Activated CD4-positive, alpha-beta T cell treated with anti-CD3 and anti-CD28 coated beads, Interleukin-2, Interleukin-4, amounts not matched to agents 100 ng/mL and 50 ng/mL, durations not matched to agents 16 hours and 8 hours (primary cell): Measurements from ENCODE around the gene BOLA2B.
"Not testable (repeated sequence)": the region's sequence is repeated elsewhere in the genome, so short reads cannot be mapped to it uniquely, and the experiment has no call there.

Experiments used
- DNase-seq: peaks from one replicate; pipeline ENCODE4 v3.0.0-alpha.2; 2020; ENCODE audit warnings: low spot score

The BOLA2B gene

DNA sequence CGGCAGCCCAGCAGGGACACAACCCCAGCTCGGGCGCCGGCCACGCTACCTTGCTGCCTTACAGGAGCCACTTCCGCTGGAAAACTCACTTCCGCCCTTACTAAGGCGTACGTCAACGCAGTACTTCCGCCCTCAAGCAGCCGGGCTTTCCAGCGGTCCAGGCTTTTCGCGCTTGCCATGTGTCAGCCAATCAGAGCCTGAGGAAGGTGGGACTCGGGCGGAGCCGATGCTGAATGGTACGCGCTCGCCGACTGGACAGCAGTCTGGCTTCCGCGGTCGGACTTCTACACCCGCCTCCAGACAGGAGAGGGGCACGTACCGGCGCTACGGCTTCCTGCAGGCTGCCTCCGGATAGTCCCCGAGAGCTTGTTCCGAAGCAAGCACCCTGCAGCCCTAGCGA is at the start of gene BOLA2B, which contains the start of gene SLX1A:
TSS of gene BOLA2B (minus strand) at position 52 of the 400 bp plus-strand sequence. CDS start 71 bp downstream, outside the sequence.
TSS of gene SLX1A (plus strand) at position 261 of the 400 bp plus-strand sequence. CDS start 210 bp downstream, outside the sequence.
- DNase-seq: not testable (repeated sequence)

DNA sequence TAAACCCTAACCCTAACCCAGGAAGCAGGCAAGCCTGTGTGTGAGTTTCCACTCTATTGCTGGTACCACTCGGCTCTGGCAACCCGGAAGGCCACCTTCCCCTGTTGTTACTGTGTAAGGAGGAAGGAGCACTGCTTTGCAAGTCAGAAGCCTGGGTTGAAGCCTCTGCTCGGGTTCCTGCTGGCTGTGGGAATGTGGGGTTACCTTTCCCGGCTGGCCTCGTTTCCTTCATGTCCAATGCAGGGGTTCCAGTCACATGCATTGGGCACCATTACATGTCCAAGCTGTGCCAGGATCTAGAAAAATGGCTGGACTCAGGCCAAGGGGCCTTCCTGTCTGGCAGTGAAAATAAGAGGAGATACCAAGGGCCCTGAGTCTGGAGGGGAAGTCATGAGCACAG is 23.6 kb upstream of the BOLA2B start:
- DNase-seq: not testable (repeated sequence)

DNA sequence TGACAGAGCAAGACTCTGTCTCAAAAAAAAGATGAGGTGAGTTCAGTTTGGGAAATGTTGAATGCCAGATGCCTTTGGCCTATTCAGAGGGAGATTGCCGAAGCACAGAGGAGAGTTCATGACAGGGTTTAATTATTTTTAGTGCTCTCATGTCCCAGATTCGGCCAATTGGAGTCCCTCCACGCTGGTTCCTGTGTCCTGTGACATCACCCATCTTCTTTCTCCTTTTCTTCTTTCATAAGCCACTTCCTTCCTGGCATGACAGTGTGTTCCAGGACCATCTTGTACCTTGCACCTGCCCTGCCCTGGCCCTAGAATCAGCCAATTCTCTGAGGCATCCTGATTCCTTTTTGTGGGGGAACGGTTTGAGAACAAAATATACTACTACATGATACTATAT is 17.9 kb upstream of the BOLA2B start:
- DNase-seq: not testable (repeated sequence)

- not testable (repeated sequence) for DNase-seq
Observed at GRCh38 chr16:30209032-30209431, 15.6 kb upstream of the BOLA2B start.

DNA sequence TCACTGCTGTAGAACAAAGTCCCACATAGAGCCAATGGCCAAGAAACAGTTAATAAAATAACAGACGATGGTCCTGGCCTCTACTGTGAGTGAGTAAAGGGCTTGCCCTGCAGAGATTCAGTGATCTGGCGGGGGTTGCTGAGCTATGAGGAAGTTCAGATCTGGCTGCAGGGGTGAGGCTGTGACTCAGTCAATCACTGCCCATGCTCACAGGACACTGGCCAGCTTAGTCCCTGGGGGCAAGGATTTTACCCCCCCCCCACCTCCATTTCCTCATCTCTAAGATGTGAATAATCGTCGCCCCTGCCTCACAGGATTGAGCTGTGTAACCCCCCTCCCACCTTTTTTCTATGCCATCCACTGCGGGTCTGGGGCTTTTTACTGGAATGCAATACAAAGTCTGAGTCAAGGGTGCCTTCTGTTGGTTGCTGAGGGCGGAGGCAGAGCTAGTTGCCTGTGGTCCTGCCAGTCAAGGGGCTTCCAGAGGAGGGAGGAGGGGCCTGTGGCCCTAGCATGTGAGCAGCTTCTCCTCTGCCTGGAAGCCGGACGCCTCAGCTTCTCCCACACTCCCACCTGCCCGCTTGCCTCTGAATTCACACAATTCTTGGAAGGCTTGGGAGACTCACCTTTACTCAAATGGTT is 13.7 kb upstream of the BOLA2B start:
- DNase-seq: not testable (repeated sequence)

DNA sequence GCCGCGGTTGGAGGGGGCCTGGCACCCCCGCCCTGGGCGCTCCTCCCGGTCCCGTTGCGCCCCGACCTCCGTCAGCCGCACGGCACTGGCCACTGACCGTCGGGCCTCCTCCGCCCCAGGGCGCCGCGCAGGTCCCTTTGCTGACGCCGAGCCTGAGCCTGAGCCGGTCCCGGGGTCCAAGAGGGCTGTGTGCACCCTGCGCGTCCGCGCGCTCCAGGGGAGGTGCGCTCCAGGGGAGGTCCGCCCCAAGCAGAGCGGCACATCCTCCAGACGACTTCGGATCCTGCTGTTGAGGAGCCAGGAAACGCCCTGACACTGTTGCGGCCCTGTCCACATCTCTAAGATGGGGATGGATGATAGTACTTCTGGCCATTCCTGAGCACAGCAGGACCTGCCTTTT is 12.8 kb upstream of the BOLA2B start:
- not testable (repeated sequence) for DNase-seq

GRCh38 chr16:30205541-30206236 is 12.2 kb upstream of the BOLA2B start:
- not testable (repeated sequence) for DNase-seq

GRCh38 chr16:30199608-30200343 is 6.3 kb upstream of the BOLA2B start:
- not testable (repeated sequence) for DNase-seq

DNA sequence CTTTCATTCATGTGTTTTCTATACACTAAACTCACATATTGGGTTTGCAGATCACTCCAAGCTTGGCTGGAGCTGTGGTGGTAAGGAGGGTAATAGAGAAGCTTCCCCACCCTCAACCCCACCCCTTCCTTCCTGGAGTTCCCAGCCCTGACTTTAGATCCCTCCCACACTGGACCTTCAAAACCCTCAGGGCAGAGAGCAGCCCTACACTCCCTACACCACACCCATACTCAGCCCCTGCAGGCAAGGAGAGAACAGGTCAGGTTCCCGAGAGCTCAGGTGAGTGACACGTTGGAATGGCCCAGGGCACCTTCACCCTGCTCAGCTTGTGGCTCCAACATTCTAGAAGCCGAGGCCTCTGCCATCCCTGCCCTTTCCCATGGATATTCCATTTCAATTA is 5.6 kb upstream of the BOLA2B start, which contains the start of gene SULT1A3:
TSS of gene SULT1A3 (plus strand) at position 207 of the 400 bp plus-strand sequence. CDS start 1,474 bp downstream, outside the sequence.
- not testable (repeated sequence) for DNase-seq

DNA sequence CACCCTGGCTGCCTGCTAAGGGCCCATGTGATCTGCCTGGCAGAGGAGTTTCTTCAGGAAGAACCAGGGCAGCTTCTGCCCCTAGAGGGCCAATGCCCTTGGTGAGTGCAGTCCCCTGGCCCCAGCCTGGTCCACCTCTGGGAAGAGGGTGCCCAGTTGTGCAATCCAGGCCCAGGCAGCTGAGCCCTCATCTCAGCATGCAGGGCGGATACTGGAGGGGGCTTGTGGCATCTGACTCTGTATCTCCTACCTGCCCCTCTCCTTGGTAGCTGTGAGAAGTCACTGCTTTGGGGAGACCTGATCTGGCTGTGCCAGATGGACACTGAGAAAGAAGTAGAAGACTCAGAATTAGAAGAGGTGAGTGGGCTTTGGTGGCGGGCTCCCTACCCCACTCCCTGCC is 3.5 kb upstream of the BOLA2B start:
- not testable (repeated sequence) for DNase-seq

DNA sequence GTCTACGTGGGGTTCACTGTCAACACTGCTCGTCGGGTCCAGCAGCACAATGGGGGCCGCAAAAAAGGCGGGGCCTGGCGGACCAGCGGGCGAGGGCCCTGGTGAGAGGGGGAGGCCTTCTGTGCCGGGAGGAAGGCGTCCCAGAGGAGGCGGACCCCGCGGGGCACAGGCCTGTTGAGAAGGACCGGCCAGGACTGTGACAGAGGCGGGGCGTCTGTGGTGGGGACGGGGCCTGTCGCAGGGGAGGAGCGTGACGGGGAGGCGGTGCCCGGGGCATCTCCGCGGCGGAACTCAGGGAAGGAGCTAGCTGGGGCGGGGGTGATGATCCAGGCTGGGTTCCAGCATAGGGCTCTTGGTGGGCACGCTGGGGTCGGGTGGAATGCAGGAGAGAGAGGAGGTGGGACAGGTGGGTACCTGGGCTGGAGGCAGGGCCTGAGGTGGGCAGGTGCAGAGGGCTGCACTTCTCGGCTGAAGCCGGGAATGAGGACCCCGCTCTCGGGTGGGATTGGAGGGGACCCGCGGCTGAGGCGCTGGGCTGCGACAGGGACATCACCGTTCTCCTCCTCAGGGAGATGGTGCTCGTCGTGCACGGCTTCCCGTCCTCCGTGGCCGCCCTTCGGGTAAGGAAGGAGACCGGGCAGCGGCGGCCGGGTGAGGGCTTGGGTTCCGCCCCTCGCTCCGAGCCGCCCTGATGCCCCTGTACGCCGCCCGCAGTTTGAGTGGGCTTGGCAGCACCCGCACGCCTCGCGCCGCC is 883 bp upstream of the BOLA2B start:
- DNase-seq: not testable (repeated sequence)

DNA sequence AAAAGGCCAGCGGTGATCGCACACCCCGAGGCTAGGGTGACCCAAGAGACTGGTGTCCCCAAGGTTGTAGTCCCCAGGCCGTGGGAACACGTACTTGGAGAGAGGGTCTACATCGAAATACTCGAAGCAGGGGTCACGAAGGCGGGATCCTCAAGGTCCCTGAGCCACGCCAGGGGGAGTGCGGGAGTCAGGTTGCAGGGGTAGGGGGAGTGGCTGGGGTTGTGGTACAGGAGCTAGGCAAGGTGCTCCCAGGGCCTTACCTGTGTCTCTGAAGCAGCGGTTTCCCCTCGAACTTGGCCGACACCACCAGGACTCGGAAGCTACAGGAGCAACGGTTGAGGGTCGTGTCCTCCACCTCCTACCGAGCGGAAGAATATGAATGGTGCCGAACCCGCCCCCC is 368 bp downstream of the BOLA2B start:
- DNase-seq: not testable (repeated sequence)

DNA sequence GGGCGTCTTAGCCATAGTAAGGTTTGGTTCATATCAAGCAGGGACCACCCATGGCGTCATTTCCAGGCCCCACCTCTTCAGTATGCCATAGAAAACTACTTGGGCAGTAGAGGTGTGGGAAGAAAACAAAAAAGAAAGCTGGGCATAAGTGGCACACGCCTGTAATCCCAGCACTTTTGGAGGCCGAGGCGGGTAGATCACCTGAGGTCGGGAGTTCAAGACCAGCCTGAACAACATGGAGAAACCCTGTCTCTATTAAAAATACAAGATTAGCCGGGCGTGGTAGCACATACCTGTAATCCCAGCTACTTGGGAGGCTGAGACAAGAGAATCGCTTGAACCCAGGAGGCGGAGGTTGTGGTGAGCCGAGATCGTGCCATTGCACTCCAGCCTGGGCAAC is 2.3 kb downstream of the BOLA2B start:
- not testable (repeated sequence) for DNase-seq

DNA sequence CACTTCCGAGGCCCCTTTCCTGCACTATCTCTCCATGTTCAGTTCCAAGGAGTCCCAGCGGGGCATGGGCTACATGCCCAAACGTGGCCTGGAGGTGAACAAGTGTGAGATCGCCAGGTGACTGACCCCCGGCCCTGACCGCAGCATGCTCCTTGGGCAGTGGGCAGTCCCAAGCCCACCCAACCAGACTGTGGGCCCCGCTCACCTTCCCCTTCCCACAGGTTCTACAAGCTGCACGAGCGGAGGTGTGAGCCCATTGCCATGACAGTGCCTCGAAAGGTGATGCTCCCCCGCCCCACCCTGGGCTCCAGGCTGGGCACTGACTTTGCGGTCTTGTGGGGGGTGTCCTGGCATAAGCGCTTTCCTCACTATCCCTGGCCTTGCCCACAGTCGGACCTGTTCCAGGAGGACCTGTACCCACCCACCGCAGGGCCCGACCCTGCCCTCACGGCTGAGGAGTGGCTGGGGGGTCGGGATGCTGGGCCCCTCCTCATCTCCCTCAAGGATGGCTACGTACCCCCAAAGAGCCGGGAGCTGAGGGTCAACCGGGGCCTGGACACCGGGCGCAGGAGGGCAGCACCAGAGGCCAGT is 5.4 kb downstream of the BOLA2B start:
- DNase-seq: no peak

DNA sequence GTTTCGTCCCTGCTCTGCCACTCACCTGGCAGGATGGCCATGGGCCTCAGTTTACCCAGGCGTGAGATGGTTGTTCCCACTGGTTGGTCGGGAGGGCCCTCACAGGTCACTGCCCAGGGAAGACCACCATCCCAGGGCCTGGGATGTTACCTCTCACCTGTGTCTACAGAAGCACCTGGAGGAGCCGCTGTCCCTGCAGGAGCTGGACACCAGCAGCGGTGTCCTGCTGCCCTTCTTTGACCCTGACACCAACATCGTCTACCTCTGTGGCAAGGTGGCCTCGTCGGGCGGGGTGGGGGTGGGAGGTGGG is 6.0 kb downstream of the BOLA2B start:
- DNase-seq: no peak

DNA sequence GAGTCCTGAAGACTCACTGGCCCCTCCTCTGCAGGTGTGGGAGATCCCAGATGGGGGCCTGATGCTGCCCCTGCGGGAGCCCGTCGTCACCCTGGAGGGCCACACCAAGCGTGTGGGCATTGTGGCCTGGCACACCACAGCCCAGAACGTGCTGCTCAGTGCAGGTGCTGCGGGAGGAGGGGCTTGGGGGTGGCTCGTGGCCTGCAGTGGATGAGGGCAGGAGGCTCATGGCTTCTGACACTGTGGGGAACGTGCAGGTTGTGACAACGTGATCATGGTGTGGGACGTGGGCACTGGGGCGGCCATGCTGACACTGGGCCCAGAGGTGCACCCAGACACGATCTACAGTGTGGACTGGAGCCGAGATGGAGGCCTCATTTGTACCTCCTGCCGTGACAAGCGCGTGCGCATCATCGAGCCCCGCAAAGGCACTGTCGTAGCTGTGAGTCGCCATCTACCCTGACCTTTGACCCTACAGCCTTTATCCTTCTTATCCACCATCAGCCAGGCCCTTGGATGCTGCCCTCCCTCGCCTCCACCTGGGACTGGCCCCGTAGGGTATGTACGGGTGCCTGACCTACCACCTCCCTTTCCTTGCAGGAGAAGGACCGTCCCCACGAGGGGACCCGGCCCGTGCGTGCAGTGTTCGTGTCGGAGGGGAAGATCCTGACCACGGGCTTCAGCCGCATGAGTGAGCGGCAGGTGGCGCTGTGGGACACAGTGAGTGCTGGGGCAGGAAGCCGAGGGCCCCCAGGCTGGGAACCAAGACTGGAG is 6.5 kb downstream of the BOLA2B start:
- DNase-seq: peak; percentile 91

DNA sequence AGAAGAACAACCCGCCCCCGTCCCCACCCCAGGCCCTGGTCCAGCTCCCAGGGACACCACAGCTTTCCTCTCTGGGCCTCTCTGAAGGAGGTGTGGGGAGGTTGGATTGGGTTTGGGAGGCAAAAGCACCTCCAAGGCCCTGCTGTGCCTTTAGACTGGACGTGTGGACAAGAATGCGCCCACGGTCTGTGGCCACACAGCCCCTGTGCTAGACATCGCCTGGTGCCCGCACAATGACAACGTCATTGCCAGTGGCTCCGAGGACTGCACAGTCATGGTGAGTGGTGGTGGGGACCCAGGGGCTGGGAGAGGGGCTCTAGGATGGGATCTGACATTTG is 7.1 kb downstream of the BOLA2B start:
- no peak for DNase-seq

DNA sequence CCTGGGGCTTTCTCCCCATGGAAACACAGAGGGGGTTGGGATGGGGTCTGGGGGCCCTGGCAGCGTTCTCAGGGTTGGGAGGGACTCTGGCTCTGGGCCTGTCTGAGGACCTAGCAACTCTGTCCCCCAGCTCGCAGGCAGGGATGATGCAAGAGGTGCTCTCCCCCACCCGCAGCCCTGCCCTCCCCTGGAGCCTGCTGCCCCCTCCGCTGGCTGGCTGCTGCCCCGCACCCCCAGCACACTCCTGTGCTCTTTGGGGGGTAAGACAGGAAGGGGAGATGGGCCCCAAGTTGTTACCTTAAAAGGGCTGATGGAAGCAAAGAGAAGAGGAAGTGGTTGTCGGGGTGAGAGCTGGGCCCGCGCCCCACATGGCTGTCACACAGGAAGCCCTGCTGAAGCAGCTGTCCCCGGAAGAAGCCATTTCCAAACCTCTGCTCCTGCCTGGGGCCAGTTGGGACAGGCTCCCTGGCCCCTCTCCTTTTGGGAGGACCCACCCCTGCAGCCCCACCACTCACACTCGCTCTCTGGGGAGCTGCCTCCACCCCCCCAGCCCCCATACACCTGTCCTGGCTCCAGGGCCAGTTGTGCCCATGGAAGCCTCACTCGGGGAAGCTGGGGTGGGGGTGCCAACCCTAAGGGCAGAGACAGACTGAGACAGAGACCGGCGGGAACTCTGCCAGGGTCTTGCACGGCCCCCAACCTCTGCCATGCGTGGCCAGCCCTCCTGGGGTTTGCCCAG is 7.6 kb downstream of the BOLA2B start:
- peak; percentile 94 for DNase-seq

- DNase-seq: no peak
Observed at GRCh38 chr16:30184891-30185682, 8.4 kb downstream of the BOLA2B start.
